Measurements from ENCODE around the gene ZBTB7C. TPM values are rescaled to one million over a fixed set of nuclear protein-coding genes. Genes with fewer than 3 reads are reported as not detected.
A peak's percentile ranks its signal among the peaks of the same experiment; 100 is the strongest.

ZBTB7C gene
- total RNA-seq, 1 experiment from 2014 or later, result 0.33 TPM

GRCh38 chr18:48376406-48376805 is 32.8 kb downstream of the ZBTB7C start:
- no peak overlapping the region for H4K8ac ChIP-seq (replicated peaks; ENCODE audit: insufficient read length, low read depth, low read length)
- H2BK120ac ChIP-seq (ENCODE audit: low read depth, low read length, poor library complexity, severe bottlenecking), result no peak overlapping the region
- H3K56ac ChIP-seq (ENCODE audit: insufficient read length, low read depth, low read length), result no peak overlapping the region
- no peak overlapping the region for H2AK5ac ChIP-seq (ENCODE audit: insufficient read length, low read length)
- H3K9me3 ChIP-seq (ENCODE audit: control insufficient read depth, low read depth, low read length), result no peaks in the 10 kb centered on the region
- H2BK15ac ChIP-seq (ENCODE audit: low read depth, low read length), result no peak overlapping the region
- H2BK12ac ChIP-seq (ENCODE audit: insufficient read length, low read depth, low read length), result no peak overlapping the region
- H3K4ac ChIP-seq (ENCODE audit: low read depth, low read length), result no peak overlapping the region
- H3K4me3 Mint-ChIP-seq, result no peak overlapping the region
- no peak overlapping the region; a peak in 1 of 7 replicates for H3K27ac Mint-ChIP-seq
- peaks cover 8% of the 10 kb centered on the region for H3K27me3 Mint-ChIP-seq (ENCODE audit: low read depth)
- H3K4me2 ChIP-seq (ENCODE audit: insufficient read depth, insufficient read length, low read length), result no peak overlapping the region
- no peak overlapping the region; the same call in 1 of the 2 replicates for H3K14ac ChIP-seq (ENCODE audit: insufficient read depth, low read length)
- H4K91ac ChIP-seq (ENCODE audit: insufficient read length, low read depth, low read length), result no peak overlapping the region
- no peak overlapping the region for H3K27ac ChIP-seq (ENCODE audit: insufficient read length, low read depth, low read length)
- H3K4me1 Mint-ChIP-seq, result peaks cover 16 to 31% of the 10 kb centered on the region in 2 experiments
- no peak for TF ChIP-seq CTCF (conservative IDR thresholded peaks at IDR 0.05)
- H3K23me2 ChIP-seq (ENCODE audit: insufficient read length, low read depth, low read length, poor library complexity, severe bottlenecking), result no peaks in the 10 kb centered on the region
- no peaks in the 10 kb centered on the region for H3K36me3 Mint-ChIP-seq (ENCODE audit: insufficient read depth in 1 of 3, low read depth in 3 of 3)
- no peak overlapping the region for H3K23ac ChIP-seq (ENCODE audit: insufficient read length, low read depth, low read length)
- H3K9me3 Mint-ChIP-seq, result no peaks in the 10 kb centered on the region
- no peak overlapping the region for H3K18ac ChIP-seq (ENCODE audit: insufficient read length, low read depth, low read length)
- H2BK20ac ChIP-seq (ENCODE audit: low read depth, low read length, poor library complexity, severe bottlenecking), result no peak overlapping the region
- no peaks in the 10 kb centered on the region for H4K20me1 ChIP-seq (ENCODE audit: control insufficient read depth, insufficient read depth, insufficient read length)
- no peak overlapping the region for H2BK5ac ChIP-seq (ENCODE audit: insufficient read length, low read length)
- no peaks in the 10 kb centered on the region for H3K4me1 ChIP-seq (ENCODE audit: insufficient read depth, low read length)
- no peak overlapping the region for H2AFZ ChIP-seq (ENCODE audit: low read length)
- H3K27me3 ChIP-seq (ENCODE audit: insufficient read depth, low read length), result no peaks in the 10 kb centered on the region
- no peak overlapping the region for H3K9ac ChIP-seq (ENCODE audit: extremely low read depth, insufficient read length, low read length)
- H3K79me2 ChIP-seq (ENCODE audit: insufficient read depth, low read length), result no peaks in the 10 kb centered on the region
- DNase-seq, result peak; percentile 64
- no CpG with 5 or more reads among the region's 6 CpGs for WGBS (ENCODE audit: extremely low coverage, insufficient read length, low lambda C conversion rate)
- no peak overlapping the region for H3T11ph ChIP-seq (ENCODE audit: low read length)
- no peak overlapping the region for H4K5ac ChIP-seq (ENCODE audit: insufficient read length, low read depth, low read length)
- no peaks in the 10 kb centered on the region for H3K79me1 ChIP-seq (ENCODE audit: insufficient read depth, low read depth, low read length, poor library complexity, severe bottlenecking)

Data from H9 (cell line).